Subcutaneous adipose tissue (tissue), 4 donors: ENCODE results near the gene ADAM15. TPM values are rescaled to one million over a fixed set of nuclear protein-coding genes. Genes with fewer than 3 reads are reported as not detected.

Experiments
- total RNA-seq, 4 donors: library from RNA; depleted of rRNA; stranded (reverse); fragments of >200 nt; gene quantifications; one replicate each; pipeline ENCODE4 v1.1.0, GENCODE V29; 2016
- TF ChIP-seq, protein P1 (sequence below): fragments of 450-650 bp; IDR thresholded peaks from one replicate; pipeline ENCODE4 v1.5.1; 2016; ENCODE audit warnings: low read depth, mild to moderate bottlenecking, control low read depth, antibody characterized with exemption, moderate library complexity

Gene ADAM15
- total RNA-seq, 4 donors from 2014 or later: 61.4 to 189 (median 87.5) TPM

DNA sequence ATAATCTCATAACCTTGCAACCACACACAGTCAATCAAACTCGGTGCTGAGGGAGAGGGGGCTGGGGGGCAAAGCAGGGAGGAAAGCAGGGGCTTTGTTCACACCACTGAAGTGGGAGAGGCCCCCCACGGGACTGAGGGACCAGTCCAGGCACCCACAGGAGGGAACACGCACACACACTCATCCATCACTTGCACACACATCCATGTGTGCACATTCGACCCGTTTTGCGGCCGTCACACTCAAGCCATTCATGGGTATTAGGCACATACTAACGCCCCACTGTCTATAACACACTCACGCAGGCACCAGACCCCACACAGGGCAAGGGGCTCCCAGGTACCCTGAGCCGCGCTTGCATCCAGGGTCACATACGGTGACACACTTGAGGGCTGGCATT lies 41.5 kb downstream of the ADAM15 start:
- TF ChIP-seq, protein P1, sequence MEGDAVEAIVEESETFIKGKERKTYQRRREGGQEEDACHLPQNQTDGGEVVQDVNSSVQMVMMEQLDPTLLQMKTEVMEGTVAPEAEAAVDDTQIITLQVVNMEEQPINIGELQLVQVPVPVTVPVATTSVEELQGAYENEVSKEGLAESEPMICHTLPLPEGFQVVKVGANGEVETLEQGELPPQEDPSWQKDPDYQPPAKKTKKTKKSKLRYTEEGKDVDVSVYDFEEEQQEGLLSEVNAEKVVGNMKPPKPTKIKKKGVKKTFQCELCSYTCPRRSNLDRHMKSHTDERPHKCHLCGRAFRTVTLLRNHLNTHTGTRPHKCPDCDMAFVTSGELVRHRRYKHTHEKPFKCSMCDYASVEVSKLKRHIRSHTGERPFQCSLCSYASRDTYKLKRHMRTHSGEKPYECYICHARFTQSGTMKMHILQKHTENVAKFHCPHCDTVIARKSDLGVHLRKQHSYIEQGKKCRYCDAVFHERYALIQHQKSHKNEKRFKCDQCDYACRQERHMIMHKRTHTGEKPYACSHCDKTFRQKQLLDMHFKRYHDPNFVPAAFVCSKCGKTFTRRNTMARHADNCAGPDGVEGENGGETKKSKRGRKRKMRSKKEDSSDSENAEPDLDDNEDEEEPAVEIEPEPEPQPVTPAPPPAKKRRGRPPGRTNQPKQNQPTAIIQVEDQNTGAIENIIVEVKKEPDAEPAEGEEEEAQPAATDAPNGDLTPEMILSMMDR: no peak

DNA sequence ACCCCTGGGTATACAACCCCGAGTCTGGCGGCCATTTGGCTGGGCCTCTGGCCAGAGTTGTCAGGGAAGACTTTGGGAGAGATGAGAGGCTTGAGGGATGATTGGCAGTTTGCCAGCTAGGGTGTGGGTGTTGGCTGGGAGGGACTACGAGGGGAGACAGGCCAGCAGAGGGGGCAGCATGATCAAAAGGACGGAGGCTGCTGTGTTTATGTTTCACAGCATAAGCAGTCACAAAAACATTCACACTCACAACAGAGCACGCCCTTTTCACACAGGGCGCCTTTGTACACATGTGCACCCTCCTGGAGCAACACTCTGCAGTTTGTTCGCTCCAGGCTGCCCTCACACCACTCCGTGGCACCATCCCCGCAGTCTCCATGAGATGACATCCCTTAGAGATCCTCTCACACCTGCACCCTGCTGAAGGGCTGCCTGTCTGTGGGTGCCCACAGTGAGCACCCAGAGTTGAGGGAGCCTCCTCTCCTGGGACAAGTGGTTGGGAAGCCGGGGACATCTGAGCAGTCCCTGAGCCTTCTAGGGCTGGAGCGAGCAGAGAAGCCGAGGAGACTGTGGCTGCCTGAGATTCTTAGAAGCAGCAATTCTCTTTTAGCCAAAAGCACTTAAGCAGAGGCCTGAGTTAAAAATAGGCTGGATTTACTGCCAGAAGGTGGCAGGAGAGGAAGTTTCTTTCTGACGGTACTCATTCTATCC lies 43.0 kb downstream of the ADAM15 start:
- TF ChIP-seq, protein P1: no peak

DNA sequence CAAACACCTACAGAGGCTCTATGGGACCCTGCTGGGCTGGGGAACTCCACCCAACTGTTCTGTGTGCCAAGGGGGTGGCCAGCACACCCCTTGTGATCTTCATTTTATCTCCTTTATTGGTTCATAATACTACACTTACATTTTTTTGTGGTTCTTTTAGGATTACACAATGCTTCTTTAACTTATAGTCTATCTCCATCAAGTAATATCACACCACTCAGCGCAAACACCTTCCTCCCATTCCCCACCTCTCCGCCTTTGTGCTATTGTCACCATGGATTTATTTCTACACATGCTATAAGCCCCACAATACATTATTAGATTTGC lies 43.5 kb downstream of the ADAM15 start:
- TF ChIP-seq, protein P1: no peak

DNA sequence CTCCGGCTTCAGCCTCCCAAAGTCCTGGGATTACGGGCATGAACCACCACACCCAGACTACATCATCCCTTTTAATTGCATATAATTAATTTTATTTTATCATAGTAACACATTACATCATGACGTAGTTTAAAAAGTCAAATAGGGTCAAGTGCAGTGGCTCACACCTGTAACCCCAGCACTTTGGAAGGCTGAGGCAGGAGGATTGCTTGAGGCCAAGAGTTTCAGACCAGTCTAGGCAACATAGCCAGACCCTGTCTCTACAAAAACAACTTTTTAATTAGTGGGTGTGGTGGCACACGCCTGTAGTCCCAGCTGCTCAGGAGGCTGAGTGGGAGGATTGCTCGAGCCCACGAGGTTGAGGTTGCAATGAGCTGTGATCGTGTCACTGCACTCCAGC lies 48.2 kb downstream of the ADAM15 start:
- TF ChIP-seq, protein P1: no peak

DNA sequence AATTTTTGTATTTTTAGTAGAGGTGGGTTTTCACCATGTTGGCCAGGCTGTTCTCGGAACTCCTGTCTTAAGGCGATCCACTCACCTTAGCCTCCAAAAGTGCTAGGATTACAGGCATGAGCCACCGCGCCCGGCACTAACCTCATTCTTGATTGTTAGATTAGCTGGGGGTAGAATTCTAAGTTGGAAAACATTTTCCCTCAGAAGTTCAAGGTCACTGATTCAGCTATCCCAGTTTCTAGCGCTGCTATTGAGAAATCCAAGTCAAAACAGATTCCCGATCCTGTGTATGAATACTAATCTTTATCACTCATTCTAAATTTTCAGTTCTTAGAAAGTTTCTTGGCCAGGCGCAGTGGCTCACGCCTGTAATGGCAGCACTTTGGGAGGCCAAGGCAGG lies 52.2 kb downstream of the ADAM15 start:
- TF ChIP-seq, protein P1: no peak

DNA sequence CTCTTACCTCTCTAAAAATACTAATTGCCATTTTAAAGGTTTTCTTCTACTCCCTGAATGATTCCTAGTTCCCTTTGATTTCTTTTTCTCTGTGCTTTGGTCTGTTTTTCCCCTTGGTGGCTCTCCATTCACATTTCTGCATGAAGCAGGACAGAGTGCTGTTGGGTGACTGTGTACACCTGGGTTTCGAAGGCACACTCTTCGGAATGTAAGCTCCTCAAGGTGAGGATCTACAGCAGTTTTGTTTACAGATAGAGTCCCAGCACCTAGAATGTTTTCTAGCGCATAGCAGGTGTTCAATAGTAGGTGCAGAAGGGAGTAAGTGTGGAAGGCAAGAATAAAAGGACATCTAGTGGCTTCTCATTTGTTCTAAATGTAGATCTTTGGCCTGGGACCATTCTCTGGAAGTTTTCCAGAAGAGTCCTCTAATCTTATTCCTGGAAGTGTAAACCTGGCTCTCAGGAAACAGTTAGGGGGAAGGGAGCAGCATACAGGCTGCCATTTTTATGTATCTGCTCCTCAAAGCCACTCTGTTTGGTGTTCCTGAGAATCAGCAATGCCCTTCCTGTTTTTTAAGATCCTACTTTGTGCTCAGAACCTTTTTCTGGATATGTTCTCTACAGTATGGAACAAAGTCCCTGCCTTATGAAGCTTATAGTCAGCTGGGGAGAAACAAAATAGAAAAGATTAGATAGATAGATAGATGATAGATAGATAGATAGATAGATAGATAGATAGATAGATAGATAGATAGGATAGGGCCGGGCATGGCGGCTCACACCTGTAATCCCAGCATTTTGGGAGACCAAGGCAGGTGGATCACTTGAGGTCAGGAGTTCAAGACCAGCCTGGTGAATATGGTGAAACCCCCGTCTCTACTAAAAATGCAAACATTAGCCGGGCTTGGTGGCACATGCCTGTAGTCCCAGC lies 53.8 kb downstream of the ADAM15 start:
- TF ChIP-seq, protein P1: no peak

DNA sequence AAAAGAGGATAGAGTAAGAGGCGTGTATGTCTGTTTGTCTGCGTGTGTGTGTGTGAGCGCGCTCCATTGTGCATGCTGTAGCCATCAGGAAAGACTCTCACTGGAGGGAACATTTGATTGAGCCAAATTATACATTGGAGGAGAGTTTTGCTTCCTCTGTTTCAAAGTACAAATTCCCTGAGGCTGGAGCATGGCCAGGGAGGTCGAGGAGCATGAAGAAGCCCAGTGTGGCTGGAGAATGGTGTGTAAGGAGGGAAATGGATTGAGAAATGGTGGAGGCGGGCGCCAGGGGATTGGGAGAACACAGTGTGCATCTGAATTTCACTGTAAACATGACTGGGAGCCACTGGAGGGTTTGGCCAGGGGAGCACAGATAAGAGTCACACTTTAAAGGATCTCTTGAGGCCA lies 54.5 kb downstream of the ADAM15 start:
- TF ChIP-seq, protein P1: no peak
